Kidney glomerular epithelial cell (primary cell): Measurements from ENCODE around the gene SLC12A9.
"Not testable (repeated sequence)": the region's sequence is repeated elsewhere in the genome, so short reads cannot be mapped to it uniquely, and the experiment has no call there.

Source experiments
- DNase-seq: peaks from one replicate; lab custom pipeline; 2025; lab: John Stamatoyannopoulos, UW

Gene SLC12A9

DNA sequence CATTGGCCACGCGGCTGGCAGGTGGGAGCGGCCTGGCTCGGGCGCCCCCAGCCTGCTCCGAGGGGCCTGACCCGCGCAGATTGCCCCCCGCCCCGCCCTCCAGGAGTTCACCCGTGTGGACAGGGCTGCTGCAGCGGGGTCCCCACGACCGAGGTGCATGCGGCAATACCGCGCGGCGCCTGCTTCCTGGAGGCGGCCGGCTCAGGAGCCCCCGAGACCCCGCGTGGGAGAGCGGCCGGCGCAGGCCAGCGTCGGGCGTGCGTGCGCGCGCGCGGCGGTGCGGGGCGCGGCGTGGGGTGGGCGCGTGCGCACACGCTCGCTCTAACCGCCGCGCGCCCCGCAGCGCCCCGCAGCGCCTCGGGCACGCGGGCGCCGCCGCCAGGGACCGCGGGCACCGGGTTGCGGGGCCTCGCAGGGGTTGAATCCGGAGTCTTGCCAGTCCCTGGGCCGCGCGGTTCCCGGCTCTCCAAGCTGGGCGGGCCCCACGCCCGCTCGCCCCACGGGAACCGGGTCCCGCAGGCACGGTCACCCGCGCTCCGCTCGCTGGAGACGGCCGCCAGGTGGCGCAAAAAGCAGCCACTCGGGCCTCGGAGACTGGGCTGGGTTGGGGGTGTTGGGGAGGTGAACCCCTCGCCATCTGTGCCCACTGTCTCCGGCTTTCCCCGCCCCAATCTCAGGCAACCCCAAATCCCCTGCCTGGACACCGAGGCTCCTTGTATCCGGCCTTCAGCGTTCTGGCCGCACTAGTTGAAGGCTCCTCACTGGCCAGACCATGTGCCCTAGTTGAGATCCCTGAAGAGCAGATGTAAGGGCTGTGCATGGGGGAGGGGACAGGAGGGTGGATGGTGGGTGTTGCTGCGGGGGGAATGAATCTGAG, 44.5 kb downstream of the SLC12A9 start:
- DNase-seq = no peak

DNA sequence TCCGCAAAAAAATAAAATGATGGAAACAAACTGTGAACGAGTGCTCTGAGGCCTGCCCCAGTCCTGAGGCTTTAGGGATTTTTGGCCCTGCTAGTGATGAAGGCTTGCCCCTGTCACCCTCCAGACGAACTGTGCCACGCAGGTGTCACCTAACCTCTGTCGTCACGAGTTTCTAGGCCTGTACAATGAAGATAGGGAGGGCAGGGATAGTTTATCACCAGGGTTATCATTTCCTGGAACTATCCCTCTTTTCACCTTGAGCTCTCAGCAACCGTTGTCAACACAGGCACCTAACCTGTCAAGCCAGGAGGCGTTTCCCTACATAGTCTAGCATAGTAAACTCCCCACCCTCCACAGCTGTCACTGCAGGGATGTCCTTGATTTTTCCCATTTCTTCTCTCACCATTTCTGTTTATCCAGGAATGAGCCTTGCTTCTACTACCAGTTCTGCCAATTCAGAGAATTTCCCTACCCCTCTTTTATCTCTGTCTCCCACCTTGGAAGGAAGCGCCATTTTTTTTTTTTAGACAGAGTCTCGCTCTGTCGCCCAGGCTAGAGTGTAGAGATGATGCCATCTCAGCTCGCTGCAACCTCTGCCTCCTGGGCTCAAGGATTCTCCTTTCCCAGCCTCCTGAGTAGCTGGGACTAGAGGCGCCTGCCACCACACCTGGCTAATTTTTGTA, 45.4 kb downstream of the SLC12A9 start:
- DNase-seq = no peak

DNA sequence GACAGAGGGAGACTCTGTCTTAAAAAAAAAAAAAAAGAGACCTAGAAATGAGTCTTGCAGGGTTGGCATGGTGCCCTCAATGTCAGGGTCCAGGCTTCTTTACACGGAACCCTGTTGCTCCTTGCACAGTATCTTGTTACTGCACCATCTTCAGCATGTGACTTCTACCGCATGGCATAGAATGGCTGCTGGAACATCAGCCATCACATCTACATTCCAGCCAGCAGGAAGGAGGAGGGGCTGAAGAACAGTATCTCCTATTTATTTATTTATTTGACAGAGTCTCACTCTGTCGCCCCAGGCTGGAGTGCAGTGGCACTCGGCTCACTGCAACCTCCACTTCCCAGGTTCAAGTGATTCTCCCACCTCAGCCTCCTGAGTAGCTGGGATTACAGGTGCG, 46.9 kb downstream of the SLC12A9 start:
- DNase-seq = no peak

DNA sequence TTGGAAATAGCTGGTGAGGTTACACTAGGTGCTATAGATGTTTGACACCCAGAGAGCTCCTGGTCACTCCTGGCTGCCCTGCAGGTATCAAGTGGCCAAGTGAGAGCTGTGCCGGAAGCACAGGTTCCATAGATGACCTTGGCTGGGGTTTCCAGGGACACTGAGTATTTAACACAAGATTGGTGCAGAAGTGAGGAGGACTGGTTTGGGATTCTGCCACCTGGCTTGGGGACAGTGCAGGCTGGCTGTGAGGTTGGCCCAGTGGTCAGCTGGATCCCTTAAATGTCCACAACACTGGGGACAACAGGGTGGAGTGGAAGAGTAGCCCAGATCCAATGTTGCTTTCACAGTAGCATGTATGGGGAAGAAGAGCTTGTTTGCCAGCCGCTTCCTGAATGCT, 48.5 kb downstream of the SLC12A9 start:
- no peak for DNase-seq

DNA sequence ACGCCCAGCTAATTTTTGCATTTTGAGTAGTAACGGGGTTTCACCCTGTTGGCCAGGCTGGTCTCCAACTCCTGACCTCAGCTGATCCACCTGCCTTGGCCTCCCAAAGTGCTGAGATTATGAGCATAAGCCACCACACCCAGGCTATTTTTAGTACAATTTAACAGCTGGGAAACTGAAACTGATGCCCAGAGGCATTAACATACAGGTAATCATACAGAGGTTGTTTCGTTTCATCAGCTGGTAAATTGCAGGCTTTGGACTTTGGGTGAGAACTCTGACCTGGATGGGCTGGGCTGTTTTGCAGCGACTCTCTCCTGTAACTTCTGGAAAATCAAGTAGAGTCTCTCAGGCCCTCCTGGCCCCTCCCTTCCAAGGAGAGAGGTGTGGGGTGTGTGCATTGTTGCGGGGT, 49.4 kb downstream of the SLC12A9 start:
- no peak for DNase-seq

DNA sequence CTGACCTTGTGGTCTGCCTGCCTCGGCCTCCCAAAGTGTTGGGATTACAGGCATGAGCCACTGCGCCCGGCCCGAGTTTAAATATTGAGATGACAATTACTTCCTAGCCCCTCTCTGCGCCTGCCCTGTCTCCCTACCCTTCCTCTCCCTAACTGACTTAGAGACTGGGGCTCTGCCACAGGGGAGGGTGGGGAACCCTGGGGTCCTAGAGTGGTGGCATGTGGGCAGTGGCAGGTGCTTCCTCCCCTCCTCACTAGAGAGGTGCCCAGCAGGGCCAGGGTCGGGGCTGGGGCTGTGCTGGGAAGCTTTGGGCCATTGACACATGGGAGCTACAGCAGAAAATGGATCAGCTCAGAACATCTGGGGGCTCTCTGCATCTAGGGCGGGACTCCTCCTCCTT, 50.1 kb downstream of the SLC12A9 start:
- no peak for DNase-seq

DNA sequence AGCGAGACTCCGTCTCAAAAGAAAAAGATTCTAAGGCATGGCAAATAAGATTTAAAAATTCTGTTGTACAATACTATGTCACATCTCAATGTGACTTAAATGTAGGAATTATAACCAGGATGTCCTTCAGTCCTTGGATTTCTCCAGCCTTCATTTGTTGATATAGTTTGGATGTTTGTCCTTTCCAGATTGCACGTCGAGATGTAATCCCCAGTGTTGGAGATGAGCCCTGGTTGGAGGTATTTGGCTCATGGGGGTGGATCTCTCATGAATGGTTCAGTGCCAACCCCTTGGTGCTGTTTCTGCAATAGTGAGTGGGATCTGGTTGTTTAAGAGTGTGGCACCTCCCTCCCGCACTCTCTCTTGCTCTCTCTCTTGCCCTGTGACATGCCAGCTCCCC, 56.0 kb downstream of the SLC12A9 start:
- DNase-seq = no peak

DNA sequence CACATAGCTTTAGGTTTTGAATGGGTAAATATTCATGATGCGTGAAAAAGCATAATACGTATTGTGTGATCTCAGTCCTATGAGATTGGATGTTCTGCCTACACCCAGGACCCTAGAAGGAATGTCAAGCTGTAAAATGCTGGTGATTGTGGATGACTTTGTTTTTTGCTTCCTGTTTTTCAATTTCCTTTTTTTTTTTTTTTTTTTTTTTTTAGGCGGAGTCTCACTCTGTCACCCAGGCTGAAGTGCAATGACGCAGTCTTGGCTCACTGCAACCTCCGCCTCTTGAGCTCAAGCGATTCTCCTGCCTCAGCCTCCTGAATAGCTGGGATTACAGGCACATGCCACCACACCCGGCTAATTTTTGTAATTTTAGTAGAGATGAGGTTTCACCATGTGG, 57.9 kb downstream of the SLC12A9 start:
- not testable (repeated sequence) for DNase-seq

DNA sequence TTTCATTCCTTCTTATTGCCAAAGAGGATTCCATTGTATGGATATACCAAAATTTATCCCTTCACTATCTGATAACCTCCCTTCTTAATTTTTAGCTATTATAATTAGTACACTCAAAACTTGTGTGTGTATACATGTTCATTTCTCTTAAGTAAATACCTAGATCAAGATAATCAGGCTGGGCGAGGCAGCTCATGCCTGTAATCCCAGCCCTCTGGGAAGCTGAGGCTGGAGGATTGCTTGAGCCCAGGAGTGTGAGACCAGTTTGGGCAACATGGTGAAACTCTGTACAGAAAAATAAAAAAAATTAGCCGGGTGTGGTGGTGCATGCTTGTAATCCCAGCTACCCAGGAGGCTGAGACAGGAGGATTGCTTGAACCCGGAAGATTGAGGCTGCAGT, 59.0 kb downstream of the SLC12A9 start:
- DNase-seq = no peak

DNA sequence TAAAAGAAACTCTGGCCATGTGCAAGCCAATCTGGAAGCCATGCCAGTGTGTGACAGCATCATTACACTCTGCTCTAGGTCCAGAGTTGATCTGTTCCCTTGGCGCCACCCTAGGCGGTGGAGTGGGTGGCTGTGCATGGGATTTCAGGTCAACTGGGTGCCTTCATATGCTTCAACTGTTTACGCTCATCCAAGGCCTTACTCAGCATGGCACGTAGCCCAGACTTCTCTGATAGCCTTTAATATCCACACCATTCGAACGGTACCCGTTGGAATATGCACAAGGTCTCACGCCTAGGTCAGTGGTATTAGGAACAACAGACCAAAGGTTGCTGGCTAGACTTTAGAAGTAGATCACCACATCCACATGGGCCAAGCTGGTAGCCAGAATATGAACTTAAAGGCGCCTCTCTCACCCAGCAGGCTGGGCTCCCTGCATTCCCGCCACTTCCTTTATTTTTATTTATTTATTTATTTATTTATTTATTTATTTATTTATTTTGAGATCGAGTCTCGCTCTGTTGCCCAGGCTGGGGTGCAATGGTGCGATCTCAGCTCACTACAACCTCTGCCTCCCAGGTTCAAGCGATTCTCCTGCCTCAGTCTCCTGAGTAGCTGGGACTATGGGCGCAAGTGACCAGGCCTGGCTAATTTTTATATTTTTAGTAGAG, 61.8 kb downstream of the SLC12A9 start:
- no peak for DNase-seq

DNA sequence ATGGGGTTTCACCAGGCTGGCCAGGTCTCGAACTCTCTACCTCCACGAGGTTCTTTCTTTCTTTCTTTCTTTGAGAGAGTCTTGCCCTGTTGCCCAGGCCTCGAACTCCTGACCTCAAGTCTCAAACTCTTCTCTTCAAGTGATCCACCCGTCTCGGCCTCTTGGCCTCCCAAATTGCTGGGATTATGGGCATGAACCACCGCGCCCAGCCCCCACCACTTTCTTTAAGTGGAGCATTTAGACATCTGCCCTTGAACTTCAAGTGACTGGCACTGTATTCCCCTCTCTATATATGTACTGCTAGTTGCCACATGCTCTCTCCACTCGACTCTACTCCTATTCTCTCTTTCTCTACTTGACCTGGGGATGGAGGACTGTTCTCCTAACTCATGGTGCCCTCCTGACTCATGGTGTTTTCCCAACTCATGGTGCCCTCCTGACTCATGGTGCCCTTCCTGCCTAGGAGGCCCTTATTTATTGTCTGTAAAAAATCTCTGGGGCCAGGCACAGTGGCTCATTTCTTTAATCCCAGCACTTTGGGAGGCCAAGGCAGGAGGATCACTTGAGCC, 62.5 kb downstream of the SLC12A9 start:
- DNase-seq = no peak
